Activated naive CD8-positive, alpha-beta T cell treated with anti-CD3 and anti-CD28 coated beads, Interleukin-2, amount 10 ng/mL, durations not matched to agents 7 days and 5 days (primary cell): ENCODE measurements around the gene RNF214. TPM values are rescaled to one million over a fixed set of nuclear protein-coding genes. Genes with fewer than 3 reads are reported as not detected.

ENCODE experiments used
- ATAC-seq: fragments of 150-1000 bp; cut with Tn5 transposase; one replicate; pipeline ENCODE4 v1.10.0; 2021; ENCODE audit warnings: low read depth, moderate library complexity
- POLR2A ChIA-PET: fragments of 350-600 bp; sonication (Branson Sonifier 250); formaldehyde crosslinking; loops from one replicate; lab custom pipeline; 2021; ENCODE audit warnings: antibody characterized with exemption; lab: Charles Lee
- DNase-seq: peaks from one replicate; pipeline ENCODE4 v3.0.0; 2021
- H3K27ac Mint-ChIP-seq: one replicate; pipeline ENCODE4 v1.8.0; 2022; ENCODE audit warnings: mild to moderate bottlenecking, mixed read lengths
- H3K27me3 Mint-ChIP-seq: one replicate; pipeline ENCODE4 v1.8.0; 2022; ENCODE audit warnings: mild to moderate bottlenecking, moderate library complexity, mixed read lengths
- H3K36me3 Mint-ChIP-seq: one replicate; pipeline ENCODE4 v1.8.0; 2021; ENCODE audit warnings: mild to moderate bottlenecking, mixed read lengths
- H3K4me1 Mint-ChIP-seq: one replicate; pipeline ENCODE4 v1.8.0; 2021; ENCODE audit warnings: mixed read lengths
- H3K4me3 Mint-ChIP-seq: one replicate; pipeline ENCODE4 v1.8.0; 2022; ENCODE audit warnings: mild to moderate bottlenecking, moderate library complexity, mixed read lengths
- H3K9me3 Mint-ChIP-seq: one replicate; pipeline ENCODE4 v1.8.0; 2021; ENCODE audit warnings: mixed read lengths
- total RNA-seq, 2 experiments: library from RNA; stranded (reverse); gene quantifications; one replicate each; pipeline ENCODE4 v1.2.3, GENCODE V29; 2021

Gene RNF214
- total RNA-seq, 2 experiments from 2014 or later = 22.6 to 26.0 TPM

GRCh38 chr11:117191680-117192400 lies 40.6 kb upstream of the RNF214 start:
- Mint-ChIP-seq H3K36me3 (peaks cover 4% of the 10 kb centered on the region), H3K9me3 (no peaks in the 10 kb centered on the region), H3K4me1 (peaks cover 4% of the 10 kb centered on the region), H3K4me3 (no peak overlapping the region), H3K27me3 (no peaks in the 10 kb centered on the region), H3K27ac (peak overlapping the region; percentile 48)
- DNase-seq (no peak), ATAC-seq (no peak)
- POLR2A ChIA-PET = interaction anchor here (0.6 to 0.7 kb wide), 2 partner anchors 455 to 1286 kb away, joined by 3 to 4 read pairs; no protein-coding TSS in a partner anchor

DNA sequence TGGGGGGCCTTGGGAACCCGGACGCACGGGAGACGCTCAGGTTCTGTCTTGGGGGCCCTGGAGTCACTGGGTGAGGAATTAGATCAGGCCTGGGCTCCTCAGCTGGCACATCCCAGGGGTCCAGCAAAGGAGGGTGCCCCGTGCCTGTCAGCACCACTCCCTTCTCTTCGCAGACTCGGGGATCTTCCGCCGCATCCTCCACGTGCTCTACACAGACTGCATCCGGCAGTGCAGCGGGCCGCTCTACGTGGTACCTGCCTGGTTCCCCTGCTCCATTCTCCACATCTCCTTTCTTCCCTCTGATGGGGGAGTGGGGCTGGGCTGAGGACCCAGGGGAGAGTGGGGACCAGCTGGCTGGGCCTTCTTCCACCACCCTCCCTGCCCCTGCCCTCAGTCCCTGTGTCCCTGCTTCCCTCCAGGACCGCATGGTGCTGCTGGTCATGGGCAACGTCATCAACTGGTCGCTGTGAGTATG lies 40.0 kb upstream of the RNF214 start:
- H3K9me3 Mint-ChIP-seq = no peaks in the 10 kb centered on the region
- no peak for DNase-seq
- H3K4me3 Mint-ChIP-seq = no peak overlapping the region
- no peak overlapping the region for H3K27ac Mint-ChIP-seq
- no peaks in the 10 kb centered on the region for H3K27me3 Mint-ChIP-seq
- ATAC-seq = no peak
- peaks cover 4% of the 10 kb centered on the region for H3K4me1 Mint-ChIP-seq
- peaks cover 4% of the 10 kb centered on the region for H3K36me3 Mint-ChIP-seq
- POLR2A ChIA-PET = interaction anchor here (1.7 kb wide), 1 partner anchor 11 kb away, joined by 7 read pairs; no protein-coding TSS in a partner anchor

GRCh38 chr11:117193130-117194020 lies 39.1 kb upstream of the RNF214 start:
- no peak for DNase-seq
- POLR2A ChIA-PET = interaction anchor here (1.7 kb wide), 1 partner anchor 10 kb away, joined by 7 read pairs; no protein-coding TSS in a partner anchor
- H3K27ac Mint-ChIP-seq = peak overlapping the region; percentile 2
- peaks cover 4% of the 10 kb centered on the region for H3K36me3 Mint-ChIP-seq
- H3K27me3 Mint-ChIP-seq = no peaks in the 10 kb centered on the region
- no peak for ATAC-seq
- no peak overlapping the region for H3K4me3 Mint-ChIP-seq
- H3K4me1 Mint-ChIP-seq = peaks cover 4% of the 10 kb centered on the region
- no peaks in the 10 kb centered on the region for H3K9me3 Mint-ChIP-seq

DNA sequence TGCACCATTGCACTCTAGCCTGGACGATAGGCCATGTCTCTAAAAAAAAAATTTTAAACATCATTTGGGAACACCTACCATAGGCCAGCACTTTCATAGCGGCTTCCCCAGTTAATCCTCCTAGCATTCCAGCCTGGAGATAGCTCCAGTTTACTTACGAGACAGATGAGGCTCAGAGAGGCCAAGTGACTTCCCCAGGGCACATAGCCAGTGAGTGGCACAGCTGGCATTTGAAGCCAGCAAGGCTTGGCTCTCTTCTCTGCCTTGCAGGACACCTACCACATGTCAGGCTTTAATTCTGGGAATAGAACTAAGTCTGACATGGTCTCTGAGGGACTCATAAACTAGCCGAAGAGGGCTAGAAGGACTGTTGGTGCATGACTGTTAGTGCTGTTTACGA lies 38.2 kb upstream of the RNF214 start:
- no peaks in the 10 kb centered on the region for H3K9me3 Mint-ChIP-seq
- no peak for ATAC-seq
- H3K4me1 Mint-ChIP-seq = peaks cover 4% of the 10 kb centered on the region

DNA sequence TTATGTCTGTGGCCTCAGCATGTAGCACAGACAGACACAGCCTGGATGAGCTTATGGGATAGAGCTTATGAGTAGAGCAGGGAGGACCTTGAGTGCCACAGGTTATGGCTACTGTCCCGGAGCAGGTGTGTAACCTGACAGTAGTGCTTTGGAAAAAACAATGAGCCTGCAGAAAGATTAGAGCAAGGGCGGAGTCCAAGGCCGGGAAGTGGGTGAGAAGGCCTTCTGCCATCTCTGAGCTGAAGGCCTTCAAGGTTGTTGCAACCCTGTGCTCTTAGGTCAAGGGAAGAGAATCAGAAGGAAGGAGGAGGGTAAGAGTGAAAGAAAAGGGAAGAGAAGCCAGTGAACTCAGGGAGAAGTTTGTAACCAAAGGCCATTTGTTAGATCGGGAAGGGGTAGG lies 37.2 kb upstream of the RNF214 start:
- no peak for ATAC-seq
- no peak for DNase-seq
- Mint-ChIP-seq H3K4me3 (no peak overlapping the region), H3K27ac (no peak overlapping the region), H3K36me3 (peaks cover 4% of the 10 kb centered on the region), H3K9me3 (no peaks in the 10 kb centered on the region), H3K4me1 (peaks cover 4% of the 10 kb centered on the region), H3K27me3 (no peaks in the 10 kb centered on the region)
- POLR2A ChIA-PET = no interaction called here

More for the DNA sequence above, 38.2 kb upstream of the RNF214 start:
- POLR2A ChIA-PET = interaction anchor here (1.7 kb wide), 1 partner anchor 9 kb away, joined by 7 read pairs; no protein-coding TSS in a partner anchor
- DNase-seq = no peak
- Mint-ChIP-seq H3K27me3 (no peaks in the 10 kb centered on the region), H3K4me3 (no peak overlapping the region), H3K36me3 (peaks cover 4% of the 10 kb centered on the region), H3K27ac (no peak overlapping the region)

- ATAC-seq (no peak), DNase-seq (no peak)
- Mint-ChIP-seq H3K36me3 (peaks cover 1% of the 10 kb centered on the region), H3K4me3 (no peak overlapping the region), H3K9me3 (no peaks in the 10 kb centered on the region), H3K4me1 (peaks cover 4% of the 10 kb centered on the region), H3K27ac (no peak overlapping the region), H3K27me3 (no peaks in the 10 kb centered on the region)
- POLR2A ChIA-PET = interaction anchor here (0.6 kb wide), 1 partner anchor 19 kb away, joined by 6 read pairs; no protein-coding TSS in a partner anchor
These were observed 36.7 kb upstream of the RNF214 start for GRCh38 chr11:117195761-117196160.

DNA sequence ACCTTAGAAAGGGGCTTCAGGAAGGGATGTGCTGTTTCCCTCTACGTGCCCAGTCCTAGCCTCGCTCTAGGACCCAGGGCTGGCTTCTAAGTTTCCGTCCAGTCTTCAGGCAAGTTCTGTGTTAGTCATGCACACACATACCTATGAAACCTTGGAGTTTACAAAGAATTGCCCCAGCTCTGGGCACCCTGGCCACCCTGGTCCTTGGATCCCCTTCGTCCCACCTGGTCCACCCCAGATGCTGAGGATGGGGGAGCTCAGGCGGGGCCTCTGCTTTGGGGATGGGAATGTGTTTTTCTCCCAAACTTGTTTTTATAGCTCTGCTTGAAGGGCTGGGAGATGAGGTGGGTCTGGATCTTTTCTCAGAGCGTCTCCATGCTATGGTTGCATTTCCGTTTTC lies 35.5 kb upstream of the RNF214 start:
- POLR2A ChIA-PET = interaction anchor here (0.5 to 1.2 kb wide), 2 partner anchors 19 to 26 kb away, joined by 3 read pairs; partner anchors contain the start of gene SIDT2
- Mint-ChIP-seq H3K27ac (no peak overlapping the region), H3K36me3 (peaks cover 1% of the 10 kb centered on the region), H3K4me3 (no peak overlapping the region), H3K27me3 (no peaks in the 10 kb centered on the region), H3K4me1 (peaks cover 4% of the 10 kb centered on the region), H3K9me3 (no peaks in the 10 kb centered on the region)
- ATAC-seq (no peak), DNase-seq (no peak)

DNA sequence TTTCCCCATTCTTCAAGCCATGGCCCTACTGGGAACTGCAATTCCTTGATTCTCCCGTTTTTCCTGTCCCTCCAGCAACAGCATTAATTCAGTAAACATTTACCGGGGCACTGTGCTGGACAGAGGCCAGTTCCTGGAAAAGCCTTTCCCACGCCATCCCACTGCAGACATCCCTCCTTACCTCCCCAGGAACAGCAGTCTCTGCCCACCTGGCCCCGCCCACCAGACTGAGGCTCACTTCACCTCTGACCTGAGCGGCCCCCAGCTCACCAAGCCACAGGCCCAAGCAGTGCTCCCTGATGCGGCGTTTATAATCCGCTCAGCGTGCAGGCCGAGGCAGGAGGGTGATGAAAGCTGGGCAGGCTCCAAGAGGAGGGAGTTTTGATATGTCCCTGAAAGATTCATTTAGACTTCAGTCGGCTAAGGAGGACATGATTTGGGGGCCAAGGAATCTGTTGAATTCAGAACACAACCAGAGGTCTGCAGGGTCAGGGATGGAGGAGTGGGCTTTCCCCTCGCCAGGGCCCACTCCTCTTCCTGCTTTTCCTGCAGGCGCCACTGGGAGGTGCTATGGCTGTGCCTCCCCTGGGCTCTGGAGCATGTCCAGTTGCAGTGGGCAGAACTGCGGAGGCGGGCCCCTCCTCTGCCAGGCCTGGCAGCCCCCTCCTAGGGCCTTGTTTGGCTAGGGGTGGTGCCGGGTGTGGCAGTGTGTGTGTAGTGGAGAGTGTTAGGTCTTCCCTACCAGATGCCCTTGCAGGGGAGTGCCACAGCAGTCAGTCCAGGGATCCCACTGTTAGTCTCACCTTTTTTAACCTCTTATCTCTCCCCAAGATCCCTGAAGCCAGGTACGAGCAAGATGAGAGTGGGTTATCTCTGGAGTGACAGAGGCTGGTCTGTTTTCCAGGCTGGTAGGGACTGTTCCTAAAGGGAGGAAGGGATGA lies 34.7 kb upstream of the RNF214 start:
- POLR2A ChIA-PET = interaction anchor here (0.5 to 1.2 kb wide), 3 partner anchors 18 to 25 kb away, joined by 3 to 4 read pairs (median 3); partner anchors contain the start of gene SIDT2
- no peak for ATAC-seq
- no peak for DNase-seq
- Mint-ChIP-seq H3K36me3 (peaks cover 1% of the 10 kb centered on the region), H3K27ac (no peak overlapping the region), H3K27me3 (no peaks in the 10 kb centered on the region), H3K9me3 (no peaks in the 10 kb centered on the region), H3K4me3 (no peak overlapping the region), H3K4me1 (peaks cover 4% of the 10 kb centered on the region)

- Mint-ChIP-seq H3K4me1 (peaks cover 1% of the 10 kb centered on the region), H3K27me3 (no peaks in the 10 kb centered on the region), H3K36me3 (peaks cover 4% of the 10 kb centered on the region), H3K27ac (peak overlapping the region; percentile 9), H3K4me3 (no peak overlapping the region), H3K9me3 (no peaks in the 10 kb centered on the region)
- DNase-seq = no peak
- no peak for ATAC-seq
- POLR2A ChIA-PET = interaction anchor here (0.8 kb wide), 1 partner anchor 19 kb away, joined by 4 read pairs; no protein-coding TSS in a partner anchor
These were observed 33.9 kb upstream of the RNF214 start for GRCh38 chr11:117198613-117199012.

DNA sequence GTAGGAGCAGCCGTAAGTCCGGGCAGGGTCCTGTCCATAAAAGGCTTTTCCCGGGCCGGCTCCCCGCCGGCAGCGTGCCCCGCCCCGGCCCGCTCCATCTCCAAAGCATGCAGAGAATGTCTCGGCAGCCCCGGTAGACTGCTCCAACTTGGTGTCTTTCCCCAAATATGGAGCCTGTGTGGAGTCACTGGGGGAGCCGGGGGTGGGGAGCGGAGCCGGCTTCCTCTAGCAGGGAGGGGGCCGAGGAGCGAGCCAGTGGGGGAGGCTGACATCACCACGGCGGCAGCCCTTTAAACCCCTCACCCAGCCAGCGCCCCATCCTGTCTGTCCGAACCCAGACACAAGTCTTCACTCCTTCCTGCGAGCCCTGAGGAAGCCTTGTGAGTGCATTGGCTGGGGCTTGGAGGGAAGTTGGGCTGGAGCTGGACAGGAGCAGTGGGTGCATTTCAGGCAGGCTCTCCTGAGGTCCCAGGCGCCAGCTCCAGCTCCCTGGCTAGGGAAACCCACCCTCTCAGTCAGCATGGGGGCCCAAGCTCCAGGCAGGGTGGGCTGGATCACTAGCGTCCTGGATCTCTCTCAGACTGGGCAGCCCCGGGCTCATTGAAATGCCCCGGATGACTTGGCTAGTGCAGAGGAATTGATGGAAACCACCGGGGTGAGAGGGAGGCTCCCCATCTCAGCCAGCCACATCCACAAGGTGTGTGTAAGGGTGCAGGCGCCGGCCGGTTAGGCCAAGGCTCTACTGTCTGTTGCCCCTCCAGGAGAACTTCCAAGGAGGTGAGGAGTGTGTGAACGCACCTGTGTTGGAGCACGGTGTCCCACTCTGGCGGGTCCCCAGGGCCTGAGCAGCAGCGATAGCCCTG lies 33.2 kb upstream of the RNF214 start, which contains the start of gene TAGLN:
TSS of gene TAGLN (plus strand) at position 318 of the 863 bp plus-strand sequence. CDS start 3,644 bp downstream, outside the sequence.
- Mint-ChIP-seq H3K27ac (peak within 1 kb of the TSS; percentile 9), H3K9me3 (no peaks in the 10 kb centered on the region), H3K4me1 (peaks cover 1% of the 10 kb centered on the region), H3K4me3 (no peak within 1 kb of the TSS), H3K27me3 (no peaks in the 10 kb centered on the region), H3K36me3 (peaks cover 7% of the 10 kb centered on the region)
- DNase-seq (no peak), ATAC-seq (no peak)
- POLR2A ChIA-PET = no interaction called here

- no peak for ATAC-seq
- no peaks in the 10 kb centered on the region for H3K27me3 Mint-ChIP-seq
- no peaks in the 10 kb centered on the region for H3K9me3 Mint-ChIP-seq
- no peak overlapping the region for H3K4me3 Mint-ChIP-seq
- peaks cover 10% of the 10 kb centered on the region for H3K36me3 Mint-ChIP-seq
- POLR2A ChIA-PET = no interaction called here
- no peak overlapping the region for H3K27ac Mint-ChIP-seq
- peaks cover 1% of the 10 kb centered on the region for H3K4me1 Mint-ChIP-seq
- no peak for DNase-seq
These were observed 32.3 kb upstream of the RNF214 start for GRCh38 chr11:117199916-117200812.
